Sigmoid colon (tissue), 7 donors: ENCODE results near the gene CNTROB. TPM values are rescaled to one million over a fixed set of nuclear protein-coding genes. Genes with fewer than 3 reads are reported as not detected.

Experiments used
- DNase-seq: peaks from one replicate; pipeline ENCODE4 v3.0.0-alpha.2; 2019
- H3K27ac ChIP-seq, 4 donors: fragments of 200-600 bp; sonication (generic); one replicate each; pipeline ENCODE4 v1.5.1; 2016 to 2019; ENCODE audit warnings: mild to moderate bottlenecking in 1 of 4
- H3K27me3 ChIP-seq, 3 donors: fragments of 200-600 bp; sonication (generic); one replicate each; pipeline ENCODE4 v1.5.1; 2019; ENCODE audit warnings: mild to moderate bottlenecking in 1 of 3
- H3K36me3 ChIP-seq, 4 donors: fragments of 200-600 bp; sonication (generic); one replicate each; pipeline ENCODE4 v1.5.1; 2016 to 2019
- H3K4me1 ChIP-seq, 4 donors: fragments of 200-600 bp; sonication (generic); one replicate each; pipeline ENCODE4 v1.5.1; 2017 to 2019
- H3K4me3 ChIP-seq, 4 donors: fragments of 200-600 bp; sonication (generic); one replicate each; pipeline ENCODE4 v1.5.1; 2017 to 2019; ENCODE audit warnings: mild to moderate bottlenecking in 2 of 4, moderate library complexity in 1 of 4
- H3K9me3 ChIP-seq, 4 donors: fragments of 200-600 bp in 3 of 4; sonication (generic) in 3 of 4; one replicate each; pipeline versions ENCODE4 v1.5.1 to v1.6.1; 2013 to 2019
- EP300 ChIP-seq, 4 donors: sonication (generic); formaldehyde crosslinking; IDR thresholded peaks; one replicate each; pipeline ENCODE4 v1.6.1; 2017; ENCODE audit warnings: antibody characterized with exemption in 4 of 4
- POLR2A ChIP-seq, 2 donors: fragments of 450-650 bp; IDR thresholded peaks; one replicate each; pipeline ENCODE4 v1.6.1; 2016; ENCODE audit warnings: antibody characterized with exemption in 2 of 2, mild to moderate bottlenecking in 2 of 2, moderate library complexity in 2 of 2
- POLR2AphosphoS5 ChIP-seq, 4 donors: sonication (generic); formaldehyde crosslinking; IDR thresholded peaks; one replicate each; pipeline ENCODE4 v1.6.1; 2017; ENCODE audit warnings: antibody characterized with exemption in 4 of 4
- WGBS, 2 donors: extraction: QIAGEN DNeasy Blood & Tissue Kit; methylation state at CpG; one replicate each; pipeline ENCODE4 v1.1.7; 2013; 5-methylcytosine and 5-hydroxymethylcytosine counted together
- intact Hi-C: fragments of 100-400 bp; cut with DNase I; formaldehyde crosslinking; loops from one replicate; pipeline ENCODE4 v1.15.1; 2023
- polyA plus RNA-seq, 3 donors: library from polyadenylated mRNA; stranded (reverse); fragments of 200-250 nt; gene quantifications; one replicate each; pipeline ENCODE4 v1.2.3, GENCODE V29; 2013
- total RNA-seq, 4 donors: library from RNA; depleted of rRNA; stranded (reverse); fragments of >200 nt; gene quantifications; one replicate each; pipeline ENCODE4 v1.1.0, GENCODE V29; 2016
- TF ChIP-seq, protein P1 (sequence below), 4 experiments: fragments of 450-650 bp in 3 of 4; fragments of 200-600 bp in 1 of 4; IDR thresholded peaks; one replicate each; pipeline ENCODE4 v1.5.1; 2016 to 2019; ENCODE audit warnings: antibody characterized with exemption in 4 of 4, mild to moderate bottlenecking in 3 of 4, moderate library complexity in 2 of 4
- donor health status: healthy with polysubstance abuse.
- donor health status: Bipolar disorder and iron deficiency.
- donor health status: healthy.

The CNTROB gene
- total and polyA plus RNA-seq, 7 donors, result 11.8 to 40.4 (median 20.6) TPM

DNA sequence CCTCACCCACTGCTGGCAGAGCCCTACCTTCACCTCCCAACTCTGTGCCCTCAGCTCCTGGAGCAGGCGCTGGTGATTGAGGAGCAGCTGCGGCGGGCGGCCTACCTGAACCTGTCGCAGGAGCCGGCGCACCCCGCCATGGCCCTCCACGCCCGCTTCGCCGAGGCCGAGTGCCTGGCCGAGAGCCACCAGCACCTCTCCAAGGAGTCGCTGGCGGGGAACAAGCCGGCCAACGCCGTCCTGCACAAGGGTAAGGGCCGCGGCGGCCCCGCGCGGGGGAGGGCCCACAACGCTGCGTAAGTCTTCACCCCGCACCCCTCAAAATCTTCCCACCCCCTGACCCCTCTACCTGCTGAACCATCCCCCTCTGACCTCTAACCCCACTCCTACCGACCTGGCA lies 22.9 kb upstream of the CNTROB start:
- no peaks in the 10 kb centered on the region for H3K9me3 ChIP-seq
- no peak overlapping the region for H3K27ac ChIP-seq
- H3K4me1 ChIP-seq, result peaks cover 0 to 5% (median 0%) of the 10 kb centered on the region in 4 donors
- intact Hi-C loops, result no loop called here
- H3K27me3 ChIP-seq, result no peaks in the 10 kb centered on the region
- no peak overlapping the region for H3K4me3 ChIP-seq
- TF ChIP-seq POLR2A (IDR thresholded peaks at IDR 0.05), result no peak
- no peak for TF ChIP-seq POLR2AphosphoS5 (IDR thresholded peaks at IDR 0.05)
- TF ChIP-seq, protein P1, sequence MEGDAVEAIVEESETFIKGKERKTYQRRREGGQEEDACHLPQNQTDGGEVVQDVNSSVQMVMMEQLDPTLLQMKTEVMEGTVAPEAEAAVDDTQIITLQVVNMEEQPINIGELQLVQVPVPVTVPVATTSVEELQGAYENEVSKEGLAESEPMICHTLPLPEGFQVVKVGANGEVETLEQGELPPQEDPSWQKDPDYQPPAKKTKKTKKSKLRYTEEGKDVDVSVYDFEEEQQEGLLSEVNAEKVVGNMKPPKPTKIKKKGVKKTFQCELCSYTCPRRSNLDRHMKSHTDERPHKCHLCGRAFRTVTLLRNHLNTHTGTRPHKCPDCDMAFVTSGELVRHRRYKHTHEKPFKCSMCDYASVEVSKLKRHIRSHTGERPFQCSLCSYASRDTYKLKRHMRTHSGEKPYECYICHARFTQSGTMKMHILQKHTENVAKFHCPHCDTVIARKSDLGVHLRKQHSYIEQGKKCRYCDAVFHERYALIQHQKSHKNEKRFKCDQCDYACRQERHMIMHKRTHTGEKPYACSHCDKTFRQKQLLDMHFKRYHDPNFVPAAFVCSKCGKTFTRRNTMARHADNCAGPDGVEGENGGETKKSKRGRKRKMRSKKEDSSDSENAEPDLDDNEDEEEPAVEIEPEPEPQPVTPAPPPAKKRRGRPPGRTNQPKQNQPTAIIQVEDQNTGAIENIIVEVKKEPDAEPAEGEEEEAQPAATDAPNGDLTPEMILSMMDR (IDR thresholded peaks at IDR 0.05), result no peak
- TF ChIP-seq EP300 (IDR thresholded peaks at IDR 0.05), result no peak
- peaks cover 50 to 83% (median 72%) of the 10 kb centered on the region in 4 donors for H3K36me3 ChIP-seq
- 94% methylated on average over 29 of the region's 29 CpGs for WGBS, 2 donors
- no peak for DNase-seq

DNA sequence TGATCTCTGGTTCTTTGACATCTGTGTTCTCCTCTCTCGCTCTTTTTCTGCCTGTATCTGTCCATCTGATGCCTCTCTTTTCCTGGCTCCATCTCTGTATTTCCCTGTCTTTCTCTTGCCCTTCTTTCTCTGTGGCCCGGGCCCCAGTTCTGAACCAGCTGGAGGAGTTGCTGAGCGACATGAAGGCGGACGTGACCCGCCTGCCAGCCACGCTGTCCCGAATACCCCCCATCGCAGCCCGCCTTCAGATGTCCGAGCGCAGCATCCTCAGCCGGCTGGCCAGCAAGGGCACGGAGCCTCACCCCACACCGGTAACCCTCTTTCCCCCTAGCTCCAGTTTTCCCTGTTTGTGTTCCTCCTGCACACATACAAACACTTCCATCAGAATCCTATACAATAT lies 21.7 kb upstream of the CNTROB start:
- peaks cover 44 to 71% (median 61%) of the 10 kb centered on the region in 4 donors for H3K36me3 ChIP-seq
- WGBS, 2 donors, result 96% methylated on average over 15 of the region's 15 CpGs

DNA sequence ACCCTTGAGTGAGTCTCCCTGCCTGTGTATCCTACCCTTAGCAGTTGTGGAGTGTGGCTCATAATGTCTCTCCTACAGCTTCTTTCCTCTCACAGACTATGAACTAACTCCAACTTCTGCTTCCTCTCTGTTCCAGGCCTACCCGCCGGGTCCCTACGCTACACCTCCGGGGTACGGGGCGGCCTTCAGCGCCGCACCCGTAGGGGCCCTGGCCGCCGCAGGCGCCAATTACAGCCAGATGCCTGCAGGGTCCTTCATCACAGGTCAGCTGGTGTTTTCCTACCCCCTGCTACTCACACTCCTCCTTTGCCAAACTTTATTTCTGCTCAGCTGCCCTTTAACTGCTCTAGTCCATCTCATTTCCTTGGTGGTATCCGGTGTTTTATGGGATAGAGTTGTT lies 21.3 kb upstream of the CNTROB start:
- Histone ChIP-seq H3K4me3 (no peak overlapping the region), H3K27ac (no peak overlapping the region), H3K4me1 (peaks cover 4 to 20% (median 11%) of the 10 kb centered on the region in 4 donors), H3K9me3 (no peaks in the 10 kb centered on the region), H3K27me3 (no peaks in the 10 kb centered on the region), H3K36me3 (peaks cover 40 to 67% (median 57%) of the 10 kb centered on the region in 4 donors)
- 94% methylated on average over 13 of the region's 13 CpGs for WGBS, 2 donors
- no peak for DNase-seq
- TF ChIP-seq, protein P1 (IDR thresholded peaks at IDR 0.05), result no peak
- TF ChIP-seq POLR2A (IDR thresholded peaks at IDR 0.05) (no peak), EP300 (IDR thresholded peaks at IDR 0.05) (no peak), POLR2AphosphoS5 (IDR thresholded peaks at IDR 0.05) (no peak)
- intact Hi-C loops, result loop anchor here (10.0 kb wide), 1 partner anchor 144 kb away; no protein-coding TSS in a partner anchor

More for the DNA sequence above, 21.7 kb upstream of the CNTROB start:
- TF ChIP-seq EP300 (IDR thresholded peaks at IDR 0.05), result no peak
- no peak for TF ChIP-seq POLR2A (IDR thresholded peaks at IDR 0.05)
- Histone ChIP-seq H3K27ac (no peak overlapping the region), H3K27me3 (no peaks in the 10 kb centered on the region), H3K4me1 (peaks cover 2 to 17% (median 9%) of the 10 kb centered on the region in 4 donors), H3K9me3 (no peaks in the 10 kb centered on the region), H3K4me3 (no peak overlapping the region)
- intact Hi-C loops, result loop anchor here (10.0 kb wide), 1 partner anchor 145 kb away; no protein-coding TSS in a partner anchor
- DNase-seq, result no peak

DNA sequence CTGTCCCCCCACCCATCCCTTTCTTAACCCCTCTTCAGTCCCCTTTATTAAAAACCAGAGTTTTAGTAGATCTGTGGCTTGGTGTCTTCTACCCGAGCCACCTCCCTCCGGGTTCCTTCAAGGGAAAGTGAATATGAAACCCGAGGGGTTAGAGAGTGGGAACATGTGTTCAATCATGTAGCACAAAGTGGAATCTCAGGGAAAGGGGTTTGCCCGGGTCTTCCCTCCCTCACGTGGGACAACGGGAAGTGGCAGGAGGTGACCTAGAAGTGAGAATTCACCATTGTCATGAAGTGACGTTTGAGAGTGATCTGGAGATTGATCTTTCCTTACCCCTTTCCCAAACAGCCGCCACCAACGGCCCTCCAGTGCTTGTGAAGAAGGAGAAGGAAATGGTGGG lies 20.9 kb upstream of the CNTROB start:
- no peak overlapping the region for H3K27ac ChIP-seq
- TF ChIP-seq, protein P1 (IDR thresholded peaks at IDR 0.05), result no peak
- TF ChIP-seq POLR2A (IDR thresholded peaks at IDR 0.05), result no peak
- TF ChIP-seq EP300 (IDR thresholded peaks at IDR 0.05), result no peak
- TF ChIP-seq POLR2AphosphoS5 (IDR thresholded peaks at IDR 0.05), result no peak
- WGBS, 2 donors, result 80 to 83% methylated on average over 9 of the region's 9 CpGs
- intact Hi-C loops, result loop anchor here (10.0 kb wide), 1 partner anchor 144 kb away; no protein-coding TSS in a partner anchor
- no peaks in the 10 kb centered on the region for H3K27me3 ChIP-seq
- H3K4me1 ChIP-seq, result peaks cover 4 to 22% (median 12%) of the 10 kb centered on the region in 4 donors
- no peak overlapping the region for H3K4me3 ChIP-seq
- H3K9me3 ChIP-seq, result no peaks in the 10 kb centered on the region
- H3K36me3 ChIP-seq, result peaks cover 36 to 63% (median 53%) of the 10 kb centered on the region in 4 donors
- DNase-seq, result no peak

DNA sequence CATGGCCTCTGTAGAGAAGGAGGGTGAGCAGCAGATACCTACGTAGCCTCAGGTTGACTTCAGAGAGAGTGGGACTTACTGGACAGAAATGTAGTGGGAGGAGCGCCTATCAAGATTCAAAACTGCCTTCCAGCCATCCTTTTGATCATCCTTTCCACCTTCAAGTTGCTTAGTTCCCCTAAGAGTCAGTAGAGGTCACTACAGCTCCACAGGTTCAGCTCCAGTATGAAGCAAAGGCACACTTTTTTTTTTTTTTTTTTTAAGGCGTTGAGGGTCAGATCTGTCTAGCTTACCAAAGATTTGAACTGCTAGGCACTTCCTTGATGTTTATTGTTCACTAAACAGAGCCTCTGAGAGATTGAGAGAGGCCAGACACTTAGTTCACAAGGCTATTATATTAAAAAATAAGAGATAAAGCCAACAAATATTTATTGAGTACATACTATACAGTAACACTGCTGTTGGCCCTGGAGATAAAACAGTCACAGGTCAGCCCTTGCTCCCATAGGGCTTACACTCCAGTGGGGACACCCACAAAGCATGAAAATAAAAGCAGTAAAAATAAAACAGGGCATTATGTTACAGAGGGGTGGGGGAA lies 19.0 kb upstream of the CNTROB start:
- H3K36me3 ChIP-seq, result peaks cover 19 to 44% (median 35%) of the 10 kb centered on the region in 4 donors
- DNase-seq, result no peak
- peak overlapping the region in 2 of 4 donors; percentile 26 to 44 for H3K27ac ChIP-seq

More for the DNA sequence above, 19.0 kb upstream of the CNTROB start:
- H3K4me3 ChIP-seq, result no peak overlapping the region
- intact Hi-C loops, result loop anchor here (1.0 to 10.0 kb wide), 2 partner anchors 77 to 142 kb away; no protein-coding TSS in a partner anchor
- H3K9me3 ChIP-seq, result no peaks in the 10 kb centered on the region
- WGBS, 2 donors, result 27 to 40% methylated on average over 3 of the region's 3 CpGs
- no peaks in the 10 kb centered on the region for H3K27me3 ChIP-seq
- no peak for TF ChIP-seq EP300 (IDR thresholded peaks at IDR 0.05)
- TF ChIP-seq, protein P1 (IDR thresholded peaks at IDR 0.05), result peak; percentile 46 to 74 (median 63)
- H3K4me1 ChIP-seq, result peaks cover 4 to 31% (median 21%) of the 10 kb centered on the region in 4 donors
